Measurements from ENCODE around the gene NIBAN1. TPM values are rescaled to one million over a fixed set of nuclear protein-coding genes. Genes with fewer than 3 reads are reported as not detected.
"Not testable (repeated sequence)": the region's sequence is repeated elsewhere in the genome, so short reads cannot be mapped to it uniquely, and the experiment has no call there.

The NIBAN1 gene
- total RNA-seq, 2 donors from 2014 or later: 209 to 215 TPM

DNA sequence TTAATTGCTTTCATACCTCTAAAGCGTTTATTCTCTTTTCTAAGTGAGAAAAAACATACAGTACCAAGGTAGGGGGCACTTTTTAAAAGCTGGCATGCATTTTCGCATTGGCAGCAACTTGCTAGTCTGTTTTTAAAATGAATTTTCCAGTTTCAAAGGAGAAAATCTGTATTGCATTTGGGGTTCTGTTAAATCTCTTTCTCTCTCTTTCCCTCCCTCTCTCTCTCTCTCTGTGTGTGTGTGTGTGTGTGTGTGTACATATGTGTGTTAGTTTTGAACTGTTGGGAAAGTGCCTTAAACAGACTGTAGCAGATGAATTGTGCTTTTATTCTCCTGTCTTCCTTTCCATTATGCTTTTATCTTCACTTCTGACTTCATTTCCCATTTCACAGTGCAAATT, 7.3 kb downstream of the NIBAN1 start:
- H3K27me3 ChIP-seq (replicated peaks; ENCODE audit: insufficient read depth): no peaks in the 10 kb centered on the region

DNA sequence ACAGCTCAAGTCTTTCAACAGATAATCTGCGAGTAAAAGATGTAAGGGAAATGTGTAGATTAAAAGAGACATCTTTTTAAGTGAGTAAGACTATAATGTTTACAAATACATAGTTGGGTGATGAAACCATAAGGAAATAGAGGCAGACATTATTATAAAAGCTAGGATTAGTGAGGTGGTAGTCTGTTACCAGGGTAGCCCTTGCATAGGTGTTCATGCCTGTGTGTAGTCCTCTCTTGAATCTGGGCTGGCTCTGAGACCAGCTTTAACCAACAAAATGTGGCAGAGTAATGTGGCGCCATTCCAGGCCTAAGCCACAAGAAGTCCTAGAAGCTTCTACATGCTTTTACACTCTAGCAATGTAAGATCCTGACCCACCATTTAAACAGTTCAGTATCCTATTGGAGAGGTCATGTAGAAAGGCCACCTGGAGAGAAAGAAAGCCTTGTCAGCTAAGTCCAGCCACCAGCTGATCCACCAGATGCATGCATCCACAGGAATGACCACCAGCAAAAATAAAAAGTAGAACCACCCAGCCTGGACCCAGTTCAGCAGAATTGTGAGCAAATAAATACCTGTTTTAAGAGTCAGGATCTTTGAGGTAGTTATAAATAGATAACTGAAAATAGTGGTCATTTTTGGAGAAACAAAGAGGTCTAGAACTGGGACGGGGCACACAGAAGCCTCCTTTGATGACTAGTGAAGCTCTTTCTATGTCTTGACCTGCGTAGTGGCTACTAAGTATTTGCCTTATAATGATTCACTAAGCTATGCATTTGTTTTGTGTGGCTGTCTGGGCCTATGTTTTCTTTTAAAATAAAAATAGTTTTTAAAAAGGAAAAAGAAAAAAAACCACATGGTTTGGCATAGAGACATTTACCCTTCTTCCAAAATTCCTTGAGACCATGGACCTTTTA, 8.1 kb downstream of the NIBAN1 start:
- no peaks in the 10 kb centered on the region for H3K27me3 ChIP-seq (replicated peaks; ENCODE audit: insufficient read depth)
- peak overlapping the region; percentile 60 to 61 for H3K27ac ChIP-seq
- TF ChIP-seq, protein P1, sequence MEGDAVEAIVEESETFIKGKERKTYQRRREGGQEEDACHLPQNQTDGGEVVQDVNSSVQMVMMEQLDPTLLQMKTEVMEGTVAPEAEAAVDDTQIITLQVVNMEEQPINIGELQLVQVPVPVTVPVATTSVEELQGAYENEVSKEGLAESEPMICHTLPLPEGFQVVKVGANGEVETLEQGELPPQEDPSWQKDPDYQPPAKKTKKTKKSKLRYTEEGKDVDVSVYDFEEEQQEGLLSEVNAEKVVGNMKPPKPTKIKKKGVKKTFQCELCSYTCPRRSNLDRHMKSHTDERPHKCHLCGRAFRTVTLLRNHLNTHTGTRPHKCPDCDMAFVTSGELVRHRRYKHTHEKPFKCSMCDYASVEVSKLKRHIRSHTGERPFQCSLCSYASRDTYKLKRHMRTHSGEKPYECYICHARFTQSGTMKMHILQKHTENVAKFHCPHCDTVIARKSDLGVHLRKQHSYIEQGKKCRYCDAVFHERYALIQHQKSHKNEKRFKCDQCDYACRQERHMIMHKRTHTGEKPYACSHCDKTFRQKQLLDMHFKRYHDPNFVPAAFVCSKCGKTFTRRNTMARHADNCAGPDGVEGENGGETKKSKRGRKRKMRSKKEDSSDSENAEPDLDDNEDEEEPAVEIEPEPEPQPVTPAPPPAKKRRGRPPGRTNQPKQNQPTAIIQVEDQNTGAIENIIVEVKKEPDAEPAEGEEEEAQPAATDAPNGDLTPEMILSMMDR (IDR thresholded peaks at IDR 0.05): no peak
- H3K9me3 ChIP-seq: no peaks in the 10 kb centered on the region
- H3K36me3 ChIP-seq: peaks cover 6% of the 10 kb centered on the region
- DNase-seq (ENCODE audit: low spot score) (no peak), ATAC-seq (ENCODE audit: insufficient number of reproducible peaks, low FRiP score, low read depth) (no peak)
- peak overlapping the region; percentile 5 for H3K4me3 ChIP-seq
- H3K4me1 ChIP-seq (ENCODE audit: control insufficient read depth in 1 of 2, low read depth in 2 of 2): peaks cover 30 to 80% of the 10 kb centered on the region in 2 donors

More for the DNA sequence above, 7.3 kb downstream of the NIBAN1 start:
- DNase-seq (ENCODE audit: low spot score): no peak
- H3K36me3 ChIP-seq: peaks cover 6% of the 10 kb centered on the region
- no peak for ATAC-seq (ENCODE audit: insufficient number of reproducible peaks, low FRiP score, low read depth)
- H3K27ac ChIP-seq: peak overlapping the region; percentile 60 to 61
- no peaks in the 10 kb centered on the region for H3K9me3 ChIP-seq
- peaks cover 30 to 78% of the 10 kb centered on the region in 2 donors for H3K4me1 ChIP-seq (ENCODE audit: control insufficient read depth in 1 of 2, low read depth in 2 of 2)
- TF ChIP-seq, protein P1 (IDR thresholded peaks at IDR 0.05): no peak
- peak overlapping the region; percentile 5 for H3K4me3 ChIP-seq

DNA sequence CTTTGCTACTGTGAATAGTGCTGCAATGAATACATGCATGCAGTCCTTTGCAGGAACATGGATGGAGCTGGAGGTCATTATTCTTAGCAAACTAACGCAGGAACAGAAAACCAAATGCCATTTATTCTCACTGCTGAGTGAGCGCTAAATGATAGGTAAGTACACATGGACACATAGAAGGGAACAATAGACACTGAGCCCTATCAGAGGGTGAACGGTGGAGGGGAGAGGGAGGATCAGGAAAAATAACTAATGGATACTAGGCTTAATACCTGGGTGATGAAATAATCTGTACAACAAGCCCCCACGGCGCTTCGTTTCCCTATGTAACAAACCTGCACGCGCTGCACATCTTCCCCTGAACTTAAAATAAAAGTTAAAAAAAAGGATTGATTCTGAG, 8.9 kb downstream of the NIBAN1 start:
- TF ChIP-seq, protein P1 (IDR thresholded peaks at IDR 0.05): no peak
- Histone ChIP-seq H3K9me3 (no peaks in the 10 kb centered on the region), H3K36me3 (peaks cover 6% of the 10 kb centered on the region), H3K27me3 (replicated peaks; ENCODE audit: insufficient read depth) (no peaks in the 10 kb centered on the region), H3K4me3 (no peak overlapping the region), H3K27ac (peak overlapping the region; percentile 60 to 61), H3K4me1 (ENCODE audit: control insufficient read depth in 1 of 2, low read depth in 2 of 2) (peaks cover 31 to 78% of the 10 kb centered on the region in 2 donors)
- ATAC-seq (ENCODE audit: insufficient number of reproducible peaks, low FRiP score, low read depth): no peak
- DNase-seq (ENCODE audit: low spot score): no peak

DNA sequence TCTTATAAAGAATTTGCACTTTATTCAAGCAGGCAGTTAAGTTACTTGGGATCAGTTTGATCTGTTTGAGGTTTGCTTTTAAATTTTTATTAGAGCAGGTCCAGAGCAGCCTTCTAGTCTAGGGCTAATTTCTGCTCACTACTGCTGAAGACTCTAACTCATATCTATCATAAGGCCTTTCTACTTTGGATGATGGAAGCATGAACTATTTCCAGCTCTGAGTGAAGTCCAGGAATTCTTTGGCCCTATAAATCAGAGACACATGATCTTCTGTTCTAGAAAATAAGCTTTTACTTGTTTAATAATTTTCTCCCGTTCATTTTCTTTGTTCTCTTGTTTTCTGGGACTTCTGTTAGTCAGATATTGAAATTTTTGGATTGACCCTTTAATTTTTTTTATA, 14.7 kb downstream of the NIBAN1 start:
- Histone ChIP-seq H3K27me3 (replicated peaks; ENCODE audit: insufficient read depth) (no peaks in the 10 kb centered on the region), H3K4me1 (ENCODE audit: control insufficient read depth in 1 of 2, low read depth in 2 of 2) (peaks cover 28 to 76% of the 10 kb centered on the region in 2 donors), H3K36me3 (peaks cover under 1% of the 10 kb centered on the region), H3K4me3 (peak overlapping the region; percentile 1), H3K27ac (peak overlapping the region; percentile 68 to 76), H3K9me3 (no peaks in the 10 kb centered on the region)
- no peak for DNase-seq (ENCODE audit: low spot score)
- TF ChIP-seq, protein P1 (IDR thresholded peaks at IDR 0.05): no peak
- ATAC-seq (ENCODE audit: insufficient number of reproducible peaks, low FRiP score, low read depth): no peak

DNA sequence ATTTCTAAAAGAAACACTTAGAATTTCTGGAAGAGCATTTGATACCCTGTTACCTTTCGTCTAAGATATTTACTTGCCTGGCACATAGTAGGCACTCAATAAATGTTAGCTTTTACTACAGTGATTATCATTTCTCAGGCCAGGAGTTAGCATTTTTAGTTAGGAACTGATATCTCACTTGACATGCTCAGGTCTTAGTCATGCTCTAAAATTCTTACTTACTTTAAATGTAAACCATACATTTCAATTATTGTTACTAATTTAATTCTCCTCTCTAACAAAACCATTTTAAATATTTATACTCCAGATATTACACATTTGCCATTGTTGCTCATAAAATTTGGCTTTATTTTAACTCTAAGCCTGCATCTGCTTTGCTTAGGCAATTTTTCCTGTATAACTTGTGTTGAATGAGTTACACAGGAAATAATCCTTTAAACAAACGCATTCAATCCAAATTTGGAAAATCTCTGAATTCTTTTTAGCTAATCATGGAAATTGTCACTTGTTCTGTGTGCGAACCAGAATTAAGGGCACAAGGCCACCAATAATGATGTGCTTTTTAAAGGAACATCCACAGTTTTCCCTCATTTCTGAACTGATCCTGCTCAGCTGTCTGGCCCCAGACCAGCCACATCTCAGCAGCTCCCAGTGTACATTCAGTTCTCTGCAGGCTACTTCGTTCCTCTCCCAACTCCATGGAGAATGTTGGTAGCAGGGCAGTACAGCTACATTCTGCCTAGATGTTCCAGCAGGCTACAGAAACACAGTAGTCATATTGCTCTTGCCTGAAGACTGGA, 15.6 kb downstream of the NIBAN1 start:
- Histone ChIP-seq H3K4me3 (peak overlapping the region; percentile 0), H3K27me3 (replicated peaks; ENCODE audit: insufficient read depth) (no peaks in the 10 kb centered on the region), H3K9me3 (no peaks in the 10 kb centered on the region), H3K27ac (peak overlapping the region; percentile 68 to 76), H3K4me1 (ENCODE audit: control insufficient read depth in 1 of 2, low read depth in 2 of 2) (peaks cover 32 to 76% of the 10 kb centered on the region in 2 donors), H3K36me3 (no peaks in the 10 kb centered on the region)
- TF ChIP-seq, protein P1 (IDR thresholded peaks at IDR 0.05): no peak
- ATAC-seq (ENCODE audit: insufficient number of reproducible peaks, low FRiP score, low read depth) (no peak), DNase-seq (ENCODE audit: low spot score) (no peak)

DNA sequence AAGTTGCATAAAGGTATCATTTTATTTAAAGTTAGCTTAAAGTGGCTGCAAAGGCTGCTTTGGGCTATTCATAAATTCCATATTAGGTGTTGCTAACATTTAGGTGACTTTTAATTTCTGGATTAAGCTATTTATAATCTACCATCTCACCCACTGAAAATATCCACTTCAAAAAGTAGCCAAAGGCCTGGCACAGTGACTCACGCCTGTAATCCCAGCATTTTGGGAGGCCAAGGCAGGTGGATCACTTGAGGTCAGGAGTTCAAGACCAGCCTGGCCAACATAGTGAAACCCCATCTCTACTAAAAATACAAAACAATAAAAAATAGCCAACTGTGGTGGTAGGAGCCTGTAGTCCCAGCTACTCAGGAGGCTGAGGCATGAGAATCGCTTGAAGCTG, 16.4 kb downstream of the NIBAN1 start:
- not testable (repeated sequence) for DNase-seq (ENCODE audit: low spot score); ATAC-seq (ENCODE audit: insufficient number of reproducible peaks, low FRiP score, low read depth)

More for the DNA sequence above, 16.4 kb downstream of the NIBAN1 start:
- peaks cover 37 to 82% of the 10 kb centered on the region in 2 donors for H3K4me1 ChIP-seq (ENCODE audit: control insufficient read depth in 1 of 2, low read depth in 2 of 2)
- H3K9me3 ChIP-seq; H3K27me3 ChIP-seq (replicated peaks; ENCODE audit: insufficient read depth); H3K36me3 ChIP-seq; H3K4me3 ChIP-seq: not testable (repeated sequence)
- H3K27ac ChIP-seq: peak overlapping the region; percentile 68 to 76

Data from thoracic aorta (tissue), 2 donors.